ENCODE results near the gene FAM124A. TPM values are rescaled to one million over a fixed set of nuclear protein-coding genes. Genes with fewer than 3 reads are reported as not detected.

The FAM124A gene
- total RNA-seq, 1 donor from 2014 or later, result not detected

GRCh38 chr13:51261610-51262249 is 39.5 kb downstream of the FAM124A start:
- H3K27ac Mint-ChIP-seq, result no peak overlapping the region
- POLR2A ChIA-PET, result no interaction called here

DNA sequence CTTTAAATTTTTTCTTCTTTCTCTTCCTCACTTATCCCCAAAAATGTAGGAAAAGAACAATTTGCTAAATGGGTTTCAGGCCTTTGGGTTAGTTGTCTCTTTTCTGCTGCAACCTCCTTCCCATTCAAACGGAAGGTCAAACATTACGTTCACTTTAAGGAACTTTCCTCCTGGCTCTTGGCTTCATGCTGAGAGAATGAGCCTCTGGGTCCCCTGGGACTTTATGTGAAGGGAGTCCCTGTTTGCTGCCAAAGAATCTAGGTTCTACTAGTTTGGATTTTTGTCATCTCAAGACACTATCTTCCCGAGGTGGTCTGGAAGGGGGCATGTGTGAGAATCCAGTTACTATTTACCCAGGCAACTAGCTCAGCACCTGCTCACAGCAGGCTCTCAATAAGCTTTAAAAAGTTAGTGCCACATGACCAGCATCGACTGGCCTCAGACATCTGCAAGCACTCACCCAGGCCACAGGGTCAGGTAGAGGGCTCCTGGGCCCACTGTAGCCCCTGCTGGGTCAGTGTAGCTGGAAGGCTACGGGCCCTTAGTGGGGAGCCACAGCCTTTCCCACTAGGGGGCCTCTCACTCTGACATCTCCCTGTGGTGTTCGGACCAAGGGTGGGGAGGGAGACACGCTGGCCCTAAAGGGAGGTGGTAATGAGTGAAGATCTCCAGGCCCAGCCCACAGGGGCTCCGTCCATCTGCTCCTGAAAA is 40.5 kb downstream of the FAM124A start:
- H3K9me3 Mint-ChIP-seq, result no peaks in the 10 kb centered on the region

More at GRCh38 chr13:51261610-51262249, 39.5 kb downstream of the FAM124A start:
- no peak for ATAC-seq (ENCODE audit: low read depth)
- Mint-ChIP-seq H3K4me1 (no peaks in the 10 kb centered on the region), H3K36me3 (ENCODE audit: low read depth) (no peaks in the 10 kb centered on the region), H3K4me3 (no peak overlapping the region), H3K27me3 (peaks cover 2% of the 10 kb centered on the region), H3K9me3 (no peaks in the 10 kb centered on the region)
- CTCF ChIA-PET, result no interaction called here
- TF ChIP-seq, protein P1, sequence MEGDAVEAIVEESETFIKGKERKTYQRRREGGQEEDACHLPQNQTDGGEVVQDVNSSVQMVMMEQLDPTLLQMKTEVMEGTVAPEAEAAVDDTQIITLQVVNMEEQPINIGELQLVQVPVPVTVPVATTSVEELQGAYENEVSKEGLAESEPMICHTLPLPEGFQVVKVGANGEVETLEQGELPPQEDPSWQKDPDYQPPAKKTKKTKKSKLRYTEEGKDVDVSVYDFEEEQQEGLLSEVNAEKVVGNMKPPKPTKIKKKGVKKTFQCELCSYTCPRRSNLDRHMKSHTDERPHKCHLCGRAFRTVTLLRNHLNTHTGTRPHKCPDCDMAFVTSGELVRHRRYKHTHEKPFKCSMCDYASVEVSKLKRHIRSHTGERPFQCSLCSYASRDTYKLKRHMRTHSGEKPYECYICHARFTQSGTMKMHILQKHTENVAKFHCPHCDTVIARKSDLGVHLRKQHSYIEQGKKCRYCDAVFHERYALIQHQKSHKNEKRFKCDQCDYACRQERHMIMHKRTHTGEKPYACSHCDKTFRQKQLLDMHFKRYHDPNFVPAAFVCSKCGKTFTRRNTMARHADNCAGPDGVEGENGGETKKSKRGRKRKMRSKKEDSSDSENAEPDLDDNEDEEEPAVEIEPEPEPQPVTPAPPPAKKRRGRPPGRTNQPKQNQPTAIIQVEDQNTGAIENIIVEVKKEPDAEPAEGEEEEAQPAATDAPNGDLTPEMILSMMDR (IDR thresholded peaks at IDR 0.05), result no peak
- intact Hi-C loops (cut with micrococcal nuclease), result no loop called here
- no peak for DNase-seq

GRCh38 chr13:51266642-51267041 is 44.4 kb downstream of the FAM124A start:
- H3K4me1 Mint-ChIP-seq, result no peaks in the 10 kb centered on the region
- ATAC-seq (ENCODE audit: low read depth) (no peak), DNase-seq (no peak)
- intact Hi-C loops (cut with micrococcal nuclease), result no loop called here
- CTCF ChIA-PET, result no interaction called here
- POLR2A ChIA-PET, result no interaction called here
- H3K9me3 Mint-ChIP-seq, result no peaks in the 10 kb centered on the region
- no peaks in the 10 kb centered on the region for H3K36me3 Mint-ChIP-seq (ENCODE audit: low read depth)
- H3K27me3 Mint-ChIP-seq, result no peaks in the 10 kb centered on the region
- TF ChIP-seq, protein P1 (IDR thresholded peaks at IDR 0.05), result no peak
- no peak overlapping the region for H3K4me3 Mint-ChIP-seq
- no peak overlapping the region for H3K27ac Mint-ChIP-seq

More for the DNA sequence above, 40.5 kb downstream of the FAM124A start:
- POLR2A ChIA-PET, result no interaction called here
- H3K27ac Mint-ChIP-seq, result no peak overlapping the region
- no peak for ATAC-seq (ENCODE audit: low read depth)
- intact Hi-C loops (cut with micrococcal nuclease), result no loop called here
- no peak overlapping the region for H3K4me3 Mint-ChIP-seq
- H3K36me3 Mint-ChIP-seq (ENCODE audit: low read depth), result no peaks in the 10 kb centered on the region
- CTCF ChIA-PET, result no interaction called here
- DNase-seq, result no peak
- H3K4me1 Mint-ChIP-seq, result no peaks in the 10 kb centered on the region
- peaks cover 2% of the 10 kb centered on the region for H3K27me3 Mint-ChIP-seq
- TF ChIP-seq, protein P1 (IDR thresholded peaks at IDR 0.05), result no peak

DNA sequence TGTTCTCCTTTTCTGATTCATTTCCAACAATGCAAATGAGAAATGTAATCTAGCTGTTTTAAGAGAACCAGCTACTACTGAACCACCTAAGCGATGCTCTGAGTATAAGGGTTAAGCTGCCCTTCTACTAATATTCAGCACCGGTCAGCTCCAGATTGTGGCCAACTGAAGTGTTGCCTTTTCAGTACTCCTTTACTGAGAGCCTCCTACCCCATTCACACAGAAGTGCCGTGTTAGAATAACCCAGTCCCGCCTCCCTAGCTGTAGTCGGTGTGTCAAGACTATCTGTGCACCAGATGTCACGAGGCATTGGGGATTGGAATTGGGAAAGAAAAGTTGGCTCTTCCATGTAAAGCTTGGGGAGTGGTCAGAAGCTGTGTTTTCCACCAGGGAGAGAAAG is 45.4 kb downstream of the FAM124A start:
- intact Hi-C loops (cut with micrococcal nuclease), result no loop called here
- CTCF ChIA-PET, result interaction anchor here (1.8 kb wide), 1 partner anchor 530 kb away, joined by 4 read pairs; no protein-coding TSS in a partner anchor
- no peak for ATAC-seq (ENCODE audit: low read depth)

DNA sequence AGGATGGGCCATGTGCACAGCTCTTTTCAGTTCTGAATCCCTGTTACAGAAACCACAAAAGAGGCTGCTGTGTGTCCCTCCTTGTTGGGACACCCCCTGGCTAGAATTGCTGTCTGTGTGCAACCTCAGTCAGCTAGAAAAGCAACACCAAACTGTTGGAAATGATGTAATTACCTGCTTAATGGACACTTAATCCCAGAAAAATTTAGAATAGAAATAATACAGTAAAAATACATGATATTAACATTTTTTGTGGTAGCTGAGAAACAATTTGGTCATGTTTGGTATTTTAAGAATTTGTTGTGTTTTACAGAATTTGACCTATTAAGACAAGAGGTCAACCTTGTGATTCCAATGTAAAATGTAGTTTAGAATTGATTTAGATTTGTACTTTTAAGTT is 46.8 kb downstream of the FAM124A start:
- intact Hi-C loops (cut with micrococcal nuclease), result no loop called here
- no peaks in the 10 kb centered on the region for H3K36me3 Mint-ChIP-seq (ENCODE audit: low read depth)
- ChIA-PET CTCF (interaction anchor here (1.4 to 1.8 kb wide), 2 partner anchors 143 to 529 kb away, joined by 3 to 4 read pairs; no protein-coding TSS in a partner anchor), POLR2A (no interaction called here)
- DNase-seq (no peak), ATAC-seq (ENCODE audit: low read depth) (no peak)
- TF ChIP-seq, protein P1 (IDR thresholded peaks at IDR 0.05), result no peak
- H3K4me1 Mint-ChIP-seq, result no peaks in the 10 kb centered on the region
- H3K27ac Mint-ChIP-seq, result no peak overlapping the region
- no peaks in the 10 kb centered on the region for H3K9me3 Mint-ChIP-seq
- H3K27me3 Mint-ChIP-seq, result no peaks in the 10 kb centered on the region
- no peak overlapping the region for H3K4me3 Mint-ChIP-seq

More for the DNA sequence above, 45.4 kb downstream of the FAM124A start:
- Mint-ChIP-seq H3K36me3 (ENCODE audit: low read depth) (no peaks in the 10 kb centered on the region), H3K4me1 (no peaks in the 10 kb centered on the region), H3K4me3 (no peak overlapping the region), H3K27ac (no peak overlapping the region), H3K27me3 (no peaks in the 10 kb centered on the region), H3K9me3 (no peaks in the 10 kb centered on the region)
- POLR2A ChIA-PET, result no interaction called here
- DNase-seq, result no peak
- TF ChIP-seq, protein P1 (IDR thresholded peaks at IDR 0.05), result no peak

All from activated B cell treated with CpG ODN at 0.5 μM for 24 hours (primary cell).